Raji (cell line): ENCODE measurements around the gene THEMIS.

Experiments
- POLR2A ChIP-seq: IDR thresholded peaks from 2 replicates; pipeline ENCODE4 v1.6.1; 2011; ENCODE audit warnings: low read depth, low read length, control low read depth; ENCODE audit not compliant: insufficient read depth

Gene THEMIS

DNA sequence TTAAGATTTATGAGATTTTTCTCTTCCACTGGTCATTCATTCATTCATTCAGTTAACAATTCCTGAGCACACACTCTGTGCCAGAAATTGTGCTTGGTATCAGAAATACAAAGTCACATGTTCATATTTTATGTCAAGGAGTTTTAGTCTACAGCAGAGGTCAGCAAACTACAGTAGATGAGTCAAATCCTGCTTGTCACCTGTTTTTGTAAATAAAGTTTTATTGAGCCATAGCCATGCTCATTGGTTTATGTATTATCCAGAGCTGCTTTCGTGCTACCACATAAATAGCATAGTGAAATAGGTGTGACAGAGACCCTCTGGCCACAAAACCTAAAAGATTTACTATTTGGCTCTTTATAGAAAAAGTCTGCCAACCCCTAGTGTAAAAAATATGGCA lies 46.8 kb downstream of the THEMIS start:
- TF ChIP-seq POLR2A = no peak

DNA sequence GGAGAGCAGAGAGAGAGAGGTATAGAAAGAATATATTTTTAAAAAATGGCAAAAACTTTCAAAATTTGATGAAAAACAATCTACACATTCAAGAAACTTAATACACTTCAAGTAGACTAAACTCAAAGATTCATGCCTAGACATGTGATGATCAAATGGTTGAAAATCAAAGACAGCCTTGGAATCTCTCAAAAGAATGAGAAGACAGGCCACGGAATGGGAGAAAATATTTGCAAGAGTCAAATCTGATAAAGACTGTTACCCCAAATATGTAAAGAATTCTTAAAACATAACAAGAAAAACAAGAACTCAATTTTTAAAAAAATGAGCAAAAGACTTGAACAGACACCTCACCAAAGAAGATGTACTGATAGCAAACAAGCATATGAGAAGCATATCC lies 49.7 kb downstream of the THEMIS start:
- TF ChIP-seq POLR2A = no peak

DNA sequence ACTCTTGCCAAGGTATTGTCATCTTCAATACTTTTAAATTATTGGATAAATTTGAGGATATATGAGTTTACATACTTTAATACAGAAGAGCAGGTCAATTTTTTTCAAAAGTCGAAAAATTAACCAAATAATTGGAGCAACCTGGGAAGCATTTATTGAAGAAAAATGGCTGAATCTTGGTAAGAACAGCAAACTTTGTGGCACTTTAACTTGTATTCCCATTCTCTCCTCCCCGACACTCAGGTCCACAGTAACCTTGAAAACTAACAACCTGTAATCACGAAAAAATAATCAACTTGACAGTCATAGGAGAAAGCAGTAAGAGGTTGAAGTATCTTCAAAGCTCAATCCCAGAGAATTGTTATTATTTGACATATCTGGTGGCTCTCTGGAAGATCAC lies 55.6 kb downstream of the THEMIS start:
- TF ChIP-seq POLR2A = no peak

DNA sequence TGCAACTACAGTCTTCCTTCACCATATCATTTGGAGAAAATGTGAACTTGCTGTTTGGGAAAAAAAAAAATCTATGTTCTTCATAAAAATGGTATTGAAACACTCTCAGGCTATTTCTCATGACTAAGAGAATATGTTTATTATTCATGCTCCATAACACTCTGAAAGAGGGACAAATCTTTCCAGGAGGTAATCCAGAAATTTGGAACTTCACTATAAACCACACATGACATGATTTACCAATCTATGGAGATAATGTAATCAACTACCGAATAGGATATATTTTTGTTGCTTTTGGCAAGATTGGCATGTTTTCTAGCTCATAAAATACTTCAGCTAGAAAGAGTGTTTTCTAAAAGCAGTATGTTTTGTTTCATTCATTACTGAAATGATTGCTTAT lies 56.3 kb downstream of the THEMIS start:
- no peak for TF ChIP-seq POLR2A

DNA sequence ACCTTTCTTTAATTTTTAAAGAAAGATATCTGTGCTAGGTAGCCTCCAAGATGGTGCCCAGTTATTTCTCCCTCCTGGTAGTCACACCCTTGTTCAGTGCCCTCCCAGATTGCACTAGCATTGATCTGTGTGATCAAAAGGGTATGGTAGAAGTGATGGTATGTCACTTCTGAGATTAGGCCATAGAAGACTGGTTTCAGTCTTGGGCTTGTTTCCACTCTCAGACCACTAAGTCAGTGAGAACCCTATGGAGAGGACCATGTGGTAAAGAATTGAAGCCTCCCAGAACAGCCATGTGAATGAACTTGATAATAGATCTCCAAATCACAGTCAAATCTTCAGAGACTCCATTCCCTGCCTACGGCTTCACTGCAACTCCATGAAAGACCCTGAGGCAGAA lies 57.3 kb downstream of the THEMIS start:
- no peak for TF ChIP-seq POLR2A

DNA sequence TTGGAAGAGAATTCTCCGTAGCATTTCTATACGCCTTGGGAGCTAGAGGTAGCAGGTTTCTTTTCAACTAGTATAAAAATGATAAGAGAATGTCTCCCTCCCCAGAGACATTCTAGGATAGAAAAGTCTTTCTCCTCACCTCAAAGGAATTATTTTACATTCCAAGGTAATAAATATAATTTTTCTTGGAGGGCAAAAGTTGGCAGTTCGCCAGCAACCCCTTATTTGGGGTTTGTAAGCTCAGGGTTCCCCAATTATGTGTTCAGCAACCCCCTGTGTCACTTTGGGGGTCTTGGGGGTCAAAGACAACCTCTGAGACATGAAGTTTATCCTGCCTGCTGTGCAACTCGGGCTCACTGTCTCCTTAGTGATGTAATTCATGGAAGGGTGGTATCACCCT lies 58.3 kb downstream of the THEMIS start:
- TF ChIP-seq POLR2A = no peak

DNA sequence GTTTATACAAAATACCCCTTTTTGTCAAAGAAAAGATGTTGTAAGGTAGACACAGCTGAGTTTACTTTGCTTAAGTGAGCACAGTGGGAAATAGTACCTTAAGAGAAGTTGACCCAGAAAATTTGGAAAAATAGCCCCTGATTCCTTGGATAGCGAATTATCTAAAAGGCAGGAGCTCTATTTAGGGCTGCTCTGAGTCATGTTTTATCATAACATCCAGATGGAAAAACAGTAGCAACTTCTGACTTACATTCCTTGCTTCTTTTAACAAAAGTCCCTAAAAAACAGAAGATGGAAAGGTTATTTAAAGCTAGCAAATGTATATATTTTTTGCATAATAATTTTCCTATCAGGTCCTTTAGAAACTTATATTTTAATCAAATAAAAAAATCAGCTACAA lies 59.0 kb downstream of the THEMIS start:
- no peak for TF ChIP-seq POLR2A

DNA sequence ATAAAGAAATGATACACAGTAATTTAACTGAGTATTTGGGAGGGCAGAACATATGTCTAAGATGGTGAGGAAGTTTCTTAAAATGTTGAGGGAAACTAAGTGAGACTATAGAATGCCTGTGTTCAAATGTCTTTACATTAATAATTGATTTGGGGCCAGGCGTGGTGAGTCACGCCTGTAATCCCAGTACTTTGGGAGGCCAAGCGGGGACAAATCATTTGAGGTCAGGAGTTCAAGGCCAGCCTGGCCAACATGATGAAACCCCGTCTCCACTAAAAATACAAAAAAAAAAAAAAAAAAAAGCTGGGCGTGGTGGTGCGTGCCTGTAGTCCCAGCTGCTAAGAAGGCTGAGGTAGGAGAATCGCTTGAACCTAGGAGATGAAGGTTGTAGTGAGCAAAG lies 66.7 kb downstream of the THEMIS start:
- TF ChIP-seq POLR2A = no peak

DNA sequence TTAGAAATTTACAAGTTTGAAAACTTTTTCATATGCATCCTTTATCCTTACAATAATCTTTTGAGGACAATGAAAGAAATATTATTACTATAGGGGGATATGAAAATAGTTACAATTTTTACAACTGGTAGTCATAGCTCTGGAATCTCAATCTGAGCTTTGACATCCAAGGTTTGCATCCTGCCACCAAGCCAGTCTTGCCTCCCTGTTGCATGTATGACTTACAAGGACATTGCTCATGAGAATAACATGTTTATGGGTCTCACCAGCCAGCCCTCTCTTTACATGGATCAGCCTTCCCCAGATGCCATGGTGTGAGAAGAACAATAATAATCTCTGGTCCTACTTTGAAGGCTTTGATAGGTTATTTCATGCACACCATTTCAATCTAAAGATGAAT lies 67.5 kb downstream of the THEMIS start:
- TF ChIP-seq POLR2A = no peak

DNA sequence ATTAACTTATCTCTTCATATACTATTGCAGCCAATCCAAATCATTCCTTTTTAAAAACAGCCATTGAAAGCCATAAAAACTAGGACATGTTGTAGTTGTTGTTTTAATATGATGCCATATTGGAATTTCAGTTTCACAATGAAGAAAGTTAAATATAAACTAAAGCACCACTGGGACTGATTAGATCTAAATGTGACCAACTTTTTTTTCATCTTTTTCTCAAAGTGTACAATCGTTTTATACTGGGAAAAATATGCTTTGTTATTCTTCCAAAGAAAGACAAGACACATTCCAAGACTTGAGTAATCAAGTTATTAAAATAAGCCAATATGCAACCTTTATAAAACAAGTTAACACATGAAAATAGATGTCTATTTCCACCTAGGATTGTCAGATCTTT lies 68.5 kb downstream of the THEMIS start:
- TF ChIP-seq POLR2A = no peak

DNA sequence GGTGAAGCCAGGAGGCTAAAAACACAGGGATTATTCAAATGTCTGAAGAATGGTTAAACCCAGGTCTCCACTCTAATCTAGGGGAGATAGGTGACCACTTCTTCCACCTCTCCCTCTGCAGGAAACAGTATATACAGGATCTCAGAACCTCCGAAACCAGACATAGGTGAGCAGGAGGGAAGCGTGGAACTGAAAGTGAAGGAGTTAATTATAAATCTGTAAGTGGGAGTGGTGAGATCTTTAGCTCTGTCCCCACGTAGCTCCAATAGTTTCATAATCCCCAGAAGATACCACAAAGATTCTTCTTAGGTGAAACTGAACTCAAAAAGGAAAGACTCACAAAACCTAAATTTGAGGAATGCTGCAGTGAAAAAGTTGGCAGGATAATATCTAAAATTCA lies 76.8 kb downstream of the THEMIS start:
- TF ChIP-seq POLR2A = no peak

DNA sequence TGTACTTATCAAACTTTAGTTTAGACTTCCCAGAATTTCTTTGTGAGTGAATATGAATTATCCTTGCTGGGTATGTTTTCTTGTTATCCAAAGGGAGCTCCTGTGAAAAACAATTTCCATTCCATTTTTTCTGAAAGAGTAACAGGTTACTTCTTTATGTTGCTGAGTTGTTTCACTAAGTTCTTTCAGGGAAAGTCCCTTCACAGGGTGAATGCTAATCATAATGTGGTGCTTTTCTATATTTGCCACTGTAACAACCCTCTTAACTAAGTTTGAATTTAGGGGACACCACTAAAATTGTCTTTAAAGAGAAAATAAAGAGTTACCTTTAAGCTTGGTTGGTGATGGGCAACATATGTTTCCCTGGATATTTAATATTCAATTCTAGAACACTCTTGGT lies 79.4 kb downstream of the THEMIS start:
- TF ChIP-seq POLR2A = no peak

DNA sequence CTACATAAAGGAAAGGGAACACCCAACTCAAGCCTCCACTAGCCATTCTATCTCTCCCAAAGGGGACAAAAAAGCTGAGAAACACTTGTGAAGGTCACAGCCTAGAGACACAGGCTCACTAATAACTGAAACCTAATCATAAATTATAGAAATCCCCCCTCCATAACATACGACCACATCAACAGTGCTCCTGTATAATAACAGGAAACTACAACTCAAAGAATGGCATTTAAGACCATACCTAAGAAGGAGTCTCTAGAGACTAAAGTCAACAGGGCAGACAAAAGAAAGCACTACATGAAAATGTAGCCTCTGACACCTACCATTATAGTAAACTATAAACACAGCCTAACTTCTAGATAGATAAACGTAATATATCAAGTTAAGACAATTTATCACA lies 82.7 kb downstream of the THEMIS start:
- no peak for TF ChIP-seq POLR2A

DNA sequence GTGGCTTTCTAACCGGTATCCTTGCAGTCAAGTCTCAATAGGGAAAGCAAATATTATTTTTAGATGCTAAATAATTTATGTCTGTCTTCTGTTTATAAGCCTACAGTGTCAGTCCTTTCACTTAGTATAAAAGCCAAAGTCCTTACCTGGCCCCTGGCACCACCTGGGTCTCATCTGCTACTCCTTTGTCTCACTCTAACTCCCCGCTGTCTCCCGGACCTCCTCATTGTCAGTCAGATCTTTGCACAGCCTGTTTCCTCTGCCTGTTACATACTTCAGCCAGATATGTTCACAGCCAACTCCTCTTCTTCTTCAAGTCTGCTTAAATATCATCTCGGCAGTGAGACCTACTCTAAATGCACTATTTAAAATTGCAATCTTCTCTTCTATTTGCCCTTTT lies 84.2 kb downstream of the THEMIS start:
- no peak for TF ChIP-seq POLR2A

DNA sequence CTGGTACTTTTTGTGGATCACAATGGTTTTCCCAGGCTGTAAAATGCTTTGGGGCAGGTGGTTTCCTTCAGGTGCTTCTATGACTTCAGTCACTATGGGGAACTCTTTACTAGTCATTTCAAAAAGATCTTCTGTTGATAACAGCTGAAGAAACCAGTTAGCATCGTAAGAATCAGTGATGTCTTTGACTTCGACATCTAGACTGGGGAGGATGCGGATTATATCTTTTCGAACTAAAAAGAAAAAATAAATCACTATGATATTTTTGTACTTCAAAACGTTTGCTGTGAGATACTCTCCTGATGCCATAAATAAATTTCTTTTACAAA lies 87.2 kb downstream of the THEMIS start:
- no peak for TF ChIP-seq POLR2A

DNA sequence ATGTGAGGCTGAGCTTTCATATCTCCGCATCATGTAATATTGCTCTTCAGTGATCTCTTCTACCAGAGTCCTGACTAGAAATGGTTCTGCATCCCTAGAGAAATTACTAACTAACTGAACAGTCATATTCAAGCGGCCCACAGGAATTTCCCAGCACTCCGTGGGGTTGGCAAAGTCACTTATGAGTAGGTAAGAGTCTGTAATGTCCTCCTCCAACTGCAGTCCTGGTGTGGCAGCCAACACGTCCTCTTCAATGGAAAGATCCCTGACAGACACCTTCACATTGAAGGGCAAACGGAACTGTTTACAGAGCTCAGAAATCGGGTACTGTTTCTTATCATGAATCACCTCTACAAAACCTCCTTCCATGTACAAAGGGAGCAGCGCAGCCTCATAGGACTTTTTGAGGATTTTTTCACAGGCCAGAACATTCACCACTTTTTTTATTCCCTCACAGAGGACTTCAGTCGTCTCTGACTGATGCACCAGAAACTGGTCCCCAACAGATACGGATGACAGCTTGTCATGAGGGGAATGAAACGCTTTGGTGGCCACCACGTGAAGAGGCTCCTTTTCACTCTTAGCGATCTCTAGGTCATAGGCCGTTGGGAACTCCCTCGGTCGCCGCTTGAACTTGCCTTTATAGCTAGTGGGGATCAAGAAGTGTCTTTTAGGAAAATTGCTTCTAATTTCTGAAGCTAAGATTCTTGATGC lies 87.7 kb downstream of the THEMIS start:
- TF ChIP-seq POLR2A = no peak

DNA sequence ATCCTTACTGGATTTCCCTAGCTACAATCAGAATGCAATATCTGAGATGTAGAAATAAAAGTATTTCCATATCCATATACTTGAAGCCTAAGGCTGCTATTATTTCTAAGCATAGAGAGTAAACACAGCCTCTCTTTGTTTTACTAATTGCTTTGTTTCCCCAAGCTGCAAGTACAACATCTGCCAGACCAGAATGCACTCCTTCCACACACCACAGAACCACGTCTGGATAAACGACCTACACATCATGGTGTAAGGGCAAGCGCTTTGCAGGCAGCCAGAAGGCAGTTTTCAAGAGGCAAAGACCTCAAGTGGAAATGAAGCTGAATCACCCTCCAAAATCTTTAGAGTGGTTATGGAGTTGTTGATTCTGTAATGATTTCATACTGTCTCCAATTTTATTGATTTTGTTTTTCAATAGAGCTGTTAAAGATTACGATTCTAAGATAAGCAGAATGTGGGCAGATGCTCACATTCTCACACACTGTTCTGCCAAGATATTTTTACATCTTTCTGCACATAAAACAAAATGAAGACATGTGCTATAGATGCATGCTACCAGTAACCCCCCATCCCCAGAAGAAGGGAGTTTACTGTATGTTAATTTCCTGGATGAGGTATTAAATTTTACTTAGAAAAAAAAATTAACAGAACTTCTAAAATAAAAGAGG lies 88.8 kb downstream of the THEMIS start:
- TF ChIP-seq POLR2A = no peak
